Measurements from ENCODE around the gene SPPL3.

SPPL3 gene

DNA sequence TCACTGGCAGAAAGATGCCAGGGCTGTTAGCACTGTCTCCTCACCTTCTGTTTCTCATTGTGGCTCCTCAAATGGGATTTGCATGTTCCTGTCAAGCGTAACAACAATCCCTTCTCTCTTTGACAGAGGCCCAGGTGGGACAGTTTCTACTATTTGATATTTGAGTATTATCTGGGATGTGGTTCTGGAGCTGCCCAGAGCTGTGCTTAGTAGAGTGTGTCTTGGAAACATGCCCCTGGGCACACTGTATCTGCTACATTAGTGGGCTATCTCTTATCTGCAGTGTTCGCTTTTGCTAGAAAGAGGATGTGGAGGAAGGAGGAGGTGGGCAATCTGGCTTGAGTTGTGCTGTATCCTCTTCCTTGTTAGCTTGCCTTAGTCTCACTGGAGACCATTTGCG lies 182.3 kb downstream of the SPPL3 start:
- no peak for DNase-seq (ENCODE audit: low spot score)

DNA sequence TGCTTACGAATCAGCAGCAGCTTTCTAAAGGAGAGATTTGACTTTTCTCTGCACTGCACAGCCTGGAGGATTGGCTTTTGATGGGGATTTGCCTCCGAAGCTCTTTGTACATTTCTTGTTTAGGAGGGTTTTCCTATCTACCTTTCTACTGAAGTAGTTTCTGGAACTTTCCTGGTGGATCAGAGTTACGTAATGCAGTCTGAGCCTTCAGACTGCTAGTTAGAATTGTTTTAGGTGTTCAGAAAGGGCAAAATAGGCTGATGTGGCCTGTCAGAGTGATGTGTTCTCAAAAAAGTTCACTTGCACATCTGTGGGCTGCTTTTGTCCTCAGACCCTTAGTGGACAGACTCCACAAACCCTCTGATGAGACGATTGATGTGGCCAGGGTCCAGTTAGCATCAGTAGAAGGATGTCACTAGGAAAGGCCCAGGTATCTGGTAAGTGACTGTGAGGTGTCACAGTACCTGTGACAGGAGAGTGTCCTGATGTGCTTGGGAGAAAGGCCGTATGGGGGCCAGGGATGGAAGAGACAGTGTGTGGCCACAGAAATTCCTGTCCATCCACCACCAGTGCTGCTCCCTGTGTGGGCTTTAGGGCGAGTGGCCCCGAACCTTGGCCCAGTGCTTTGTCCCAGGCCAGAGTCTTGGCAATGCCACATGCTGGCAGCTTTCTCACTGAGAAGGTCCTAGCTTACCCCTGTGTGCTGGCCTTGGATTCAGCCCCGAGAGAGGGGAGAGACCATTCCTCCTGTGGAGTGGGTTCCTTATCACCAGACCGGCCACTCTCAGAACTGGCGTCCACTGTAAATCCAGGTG lies 183.0 kb downstream of the SPPL3 start:
- DNase-seq (ENCODE audit: low spot score), result no peak

DNA sequence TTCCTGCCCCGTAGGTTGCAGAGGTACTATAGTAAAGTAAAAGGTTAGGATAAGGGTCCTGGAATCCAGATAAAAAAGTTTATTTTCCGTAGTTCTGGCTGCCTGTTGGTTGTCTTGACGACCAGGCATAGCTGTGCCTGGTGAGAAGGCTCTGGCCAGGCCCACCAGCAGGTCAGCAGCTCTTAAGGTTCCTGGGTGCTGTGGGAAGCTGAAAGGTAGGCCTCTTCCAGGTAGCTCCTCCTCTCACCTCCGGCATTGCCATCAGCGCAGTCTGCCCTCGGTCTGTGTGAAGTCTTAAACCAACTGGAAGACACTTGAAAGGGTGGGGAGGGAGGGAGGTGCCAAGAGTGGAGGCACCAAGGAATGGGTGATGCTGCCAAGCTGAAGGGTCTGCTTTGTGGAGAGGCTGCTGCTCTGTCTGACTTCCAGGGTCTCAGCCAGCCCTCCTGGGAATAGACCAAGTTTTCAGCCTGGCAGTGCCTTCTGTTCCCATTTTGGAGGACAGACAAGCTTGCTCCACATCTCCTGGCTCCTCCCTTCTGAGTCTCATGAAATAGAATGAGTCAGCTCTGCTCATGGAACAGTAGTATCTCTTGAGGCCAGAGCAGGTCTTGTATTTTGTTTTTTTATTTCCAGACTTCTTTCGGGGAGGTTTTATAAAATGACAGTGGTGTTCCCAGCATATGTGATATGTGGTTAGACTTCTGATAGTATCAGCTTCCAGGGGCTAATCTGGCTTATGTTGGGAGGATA lies 183.7 kb downstream of the SPPL3 start:
- DNase-seq (ENCODE audit: low spot score), result peak; percentile 62

DNA sequence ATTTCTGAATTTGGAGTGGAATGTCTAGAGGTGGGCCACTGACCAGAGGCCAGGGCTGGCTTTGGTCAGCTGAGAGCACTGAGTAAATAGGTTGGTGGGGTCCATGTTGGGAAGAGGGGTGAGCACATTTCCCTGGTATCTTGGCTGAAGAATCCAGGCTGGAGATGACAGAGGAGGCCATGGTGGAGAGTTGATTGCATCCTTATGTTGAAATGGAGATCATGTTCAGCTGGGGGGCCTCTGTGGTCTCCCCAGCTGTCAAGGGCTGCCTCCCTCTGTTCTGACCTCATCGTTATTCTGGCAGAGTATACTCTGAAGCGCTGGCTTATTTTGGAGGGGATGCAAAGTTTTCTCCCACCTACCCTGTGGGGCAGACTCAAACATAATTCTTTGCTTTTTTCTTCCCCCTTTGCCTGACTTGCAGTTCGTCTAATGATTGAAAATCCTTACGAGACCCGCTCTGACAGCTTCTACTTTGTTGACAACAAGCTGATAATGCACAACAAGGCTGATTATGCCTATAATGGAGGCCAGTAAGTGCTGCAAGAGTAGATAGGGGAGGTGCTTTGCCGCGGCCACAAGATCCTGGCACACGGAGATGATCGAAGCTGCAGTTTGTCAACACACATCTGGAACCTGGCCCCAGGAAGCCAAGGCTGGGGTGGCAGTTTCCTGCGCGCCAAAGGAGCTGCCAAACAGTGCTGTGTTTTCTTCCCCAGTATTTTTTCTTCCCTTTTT lies 184.5 kb downstream of the SPPL3 start:
- DNase-seq (ENCODE audit: low spot score), result no peak

DNA sequence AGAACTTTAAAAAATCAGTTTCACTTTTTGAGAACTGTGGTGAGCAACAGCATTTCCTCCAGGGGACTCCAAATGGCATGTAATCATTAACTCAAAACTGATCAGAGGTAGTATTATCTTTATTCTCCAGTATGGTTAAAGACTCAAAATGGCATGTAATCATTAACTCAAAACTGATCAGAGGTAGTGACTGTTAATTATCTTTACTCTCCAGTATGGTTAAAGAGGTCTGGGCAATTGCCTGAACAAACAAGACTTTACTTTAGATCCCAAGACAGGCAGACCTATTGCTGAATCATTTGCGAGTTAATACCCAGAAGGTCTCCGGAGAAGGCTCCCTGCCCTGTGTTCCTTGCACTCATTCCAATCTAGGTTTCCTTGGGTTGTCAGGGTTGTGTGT lies 185.1 kb downstream of the SPPL3 start:
- DNase-seq (ENCODE audit: low spot score), result no peak

DNA sequence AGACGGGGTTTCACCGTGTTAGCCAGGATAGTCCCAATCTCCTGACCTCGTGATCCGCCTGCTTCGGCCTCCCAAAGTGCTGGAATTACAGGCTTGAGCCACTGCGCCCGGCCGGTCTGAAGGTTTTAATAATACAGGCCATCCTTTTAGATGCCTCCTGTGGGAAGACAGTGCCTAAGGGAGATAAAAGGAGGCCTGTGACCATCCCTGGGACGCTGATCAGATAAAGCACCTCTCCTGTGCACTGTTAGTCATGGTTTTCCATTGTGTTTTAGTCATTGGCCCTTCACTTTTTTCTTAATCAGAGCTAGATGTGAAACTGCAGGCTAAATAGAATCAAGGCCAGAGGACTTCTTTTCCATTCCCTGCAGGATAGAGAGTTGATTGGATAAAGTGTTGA lies 186.1 kb downstream of the SPPL3 start:
- no peak for DNase-seq (ENCODE audit: low spot score)

DNA sequence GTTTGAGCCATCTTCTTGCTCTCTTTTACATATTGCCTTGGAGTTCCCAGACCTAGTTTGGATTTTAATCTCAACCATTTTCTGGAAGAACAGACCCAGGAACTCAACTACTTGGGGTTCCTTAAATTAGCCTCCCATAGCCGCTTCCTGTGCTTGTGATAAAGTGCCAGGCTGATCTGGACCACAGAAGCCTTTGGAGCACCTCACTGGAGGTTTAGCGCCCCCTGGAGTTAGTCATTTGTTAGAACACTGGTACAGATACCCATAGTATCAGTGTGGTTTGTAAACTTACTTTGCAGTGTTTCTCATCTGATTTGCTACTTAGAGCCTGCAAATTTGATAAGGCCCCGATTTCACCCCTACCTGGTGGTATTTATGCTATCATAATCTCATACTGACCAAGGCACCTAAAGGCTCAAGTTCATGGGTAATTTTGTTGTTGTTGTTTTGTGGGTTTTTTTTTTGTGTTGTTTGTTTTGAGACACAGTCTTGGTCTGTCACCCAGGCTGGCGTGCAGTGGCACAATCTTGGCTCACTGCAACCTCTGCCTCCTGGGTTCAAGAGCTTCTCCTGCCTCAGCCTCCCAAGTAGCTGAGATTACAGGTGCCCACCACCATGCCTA lies 190.2 kb downstream of the SPPL3 start:
- peak; percentile 87 for DNase-seq (ENCODE audit: low spot score)

DNA sequence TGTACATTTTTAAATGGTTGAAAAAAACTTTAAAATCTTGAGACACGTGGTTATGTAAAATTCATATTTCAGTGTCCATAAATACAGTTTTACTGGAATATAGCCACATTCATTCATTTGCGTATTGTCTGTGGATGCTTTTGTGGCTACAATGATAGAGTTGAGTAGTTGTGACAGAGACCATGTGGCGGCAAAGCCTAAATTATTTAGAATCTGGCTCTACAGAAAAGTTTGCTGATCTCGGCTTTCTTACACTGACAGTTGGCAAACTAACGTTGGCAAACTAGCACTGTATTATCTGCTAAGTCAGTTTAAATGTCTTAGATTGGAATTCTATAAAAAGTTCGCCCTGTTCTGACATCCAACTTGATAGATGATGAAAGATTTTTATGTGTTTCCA lies 191.5 kb downstream of the SPPL3 start:
- DNase-seq (ENCODE audit: low spot score), result no peak
